Trophoblast cell (in vitro differentiated cells and primary cell): ENCODE results near the gene GSS.
A peak's percentile ranks its signal among the peaks of the same experiment; 100 is the strongest.

ENCODE experiments used
- DNase-seq, 2 donors: peaks; one replicate each; pipeline ENCODE4 v3.0.0-alpha.2; 2016
- H2AFZ ChIP-seq: 2 replicates; pipeline ENCODE4 v1.6.1; 2013; ENCODE audit warnings: low read length, moderate library complexity, mild to moderate bottlenecking; ENCODE audit not compliant: insufficient read depth, poor library complexity
- H2AK5ac ChIP-seq: 2 replicates; pipeline ENCODE4 v1.6.1; 2013; ENCODE audit warnings: mild to moderate bottlenecking, low read length
- H2BK120ac ChIP-seq: 2 replicates; pipeline ENCODE4 v1.6.1; 2013; ENCODE audit warnings: low read length, mild to moderate bottlenecking, moderate library complexity; ENCODE audit not compliant: insufficient read depth, poor library complexity
- H2BK12ac ChIP-seq: 2 replicates; pipeline ENCODE4 v1.6.1; 2013; ENCODE audit warnings: mild to moderate bottlenecking, low read length, moderate library complexity
- H2BK5ac ChIP-seq: 2 replicates; pipeline ENCODE4 v1.6.1; 2013; ENCODE audit warnings: low read length, low read depth, moderate library complexity, mild to moderate bottlenecking; ENCODE audit not compliant: poor library complexity
- H3K14ac ChIP-seq: 2 replicates; pipeline ENCODE4 v1.6.1; 2013; ENCODE audit warnings: mild to moderate bottlenecking, low read length
- H3K18ac ChIP-seq: 2 replicates; pipeline ENCODE4 v1.6.1; 2013; ENCODE audit warnings: mild to moderate bottlenecking, low read length
- H3K23ac ChIP-seq: 2 replicates; pipeline ENCODE4 v1.6.1; 2013; ENCODE audit warnings: low read length
- H3K27ac ChIP-seq: 2 replicates; pipeline ENCODE4 v1.5.1; 2013; ENCODE audit warnings: low read depth, mild to moderate bottlenecking, inconsistent platforms, low read length, moderate library complexity
- H3K27me3 ChIP-seq: 2 replicates; pipeline ENCODE4 v1.6.1; 2013; ENCODE audit warnings: inconsistent platforms, mild to moderate bottlenecking, low read length, moderate library complexity; ENCODE audit not compliant: insufficient read depth
- H3K36me3 ChIP-seq, 2 experiments: 1 replicate in 1 of 2; 2 replicates in 1 of 2; pipeline ENCODE4 v1.6.1; 2013; ENCODE audit warnings: low read length in 2 of 2, mild to moderate bottlenecking in 2 of 2, moderate library complexity in 1 of 2; ENCODE audit not compliant: insufficient read depth in 2 of 2, control insufficient read depth in 1 of 2
- H3K4ac ChIP-seq: 2 replicates; pipeline ENCODE4 v1.6.1; 2013; ENCODE audit warnings: low read depth, mild to moderate bottlenecking, low read length, moderate library complexity
- H3K4me1 ChIP-seq, 2 experiments: 1 replicate in 1 of 2; 2 replicates in 1 of 2; pipeline ENCODE4 v1.6.1; 2013; ENCODE audit warnings: low read length in 2 of 2, mild to moderate bottlenecking in 2 of 2, moderate library complexity in 1 of 2; ENCODE audit not compliant: insufficient read depth in 2 of 2, control insufficient read depth in 1 of 2
- H3K4me2 ChIP-seq: 2 replicates; pipeline ENCODE4 v1.6.1; 2013; ENCODE audit warnings: inconsistent platforms, mild to moderate bottlenecking, low read length, moderate library complexity
- H3K4me3 ChIP-seq: 2 replicates; pipeline ENCODE4 v1.5.1; 2013; ENCODE audit warnings: mild to moderate bottlenecking, low read depth, low read length, inconsistent platforms
- H3K79me1 ChIP-seq: one replicate; pipeline ENCODE4 v1.6.1; 2013; ENCODE audit warnings: low read length
- H3K79me2 ChIP-seq: 2 replicates; pipeline ENCODE4 v1.6.1; 2013; ENCODE audit warnings: low read length, mild to moderate bottlenecking; ENCODE audit not compliant: control insufficient read depth, insufficient read depth, poor library complexity
- H3K9ac ChIP-seq: 2 replicates; pipeline ENCODE4 v1.6.1; 2013; ENCODE audit warnings: mild to moderate bottlenecking, low read length
- H3K9me3 ChIP-seq: 2 replicates; pipeline ENCODE4 v1.6.1; 2013; ENCODE audit warnings: low read depth, mild to moderate bottlenecking, control low read depth, inconsistent platforms, low read length; ENCODE audit not compliant: insufficient read depth
- H4K12ac ChIP-seq: 2 replicates; pipeline ENCODE4 v1.6.1; 2013; ENCODE audit warnings: low read depth, mild to moderate bottlenecking, low read length, moderate library complexity
- H4K8ac ChIP-seq: 2 replicates; pipeline ENCODE4 v1.6.1; 2013; ENCODE audit warnings: low read depth, mild to moderate bottlenecking, low read length, moderate library complexity
- H4K91ac ChIP-seq: one replicate; pipeline ENCODE4 v1.6.1; 2013; ENCODE audit warnings: low read depth, mild to moderate bottlenecking, low read length, moderate library complexity
- WGBS: extraction: QIAGEN DNeasy Blood & Tissue Kit; methylation state at CpG from one replicate; pipeline ENCODE4 v1.1.7; 2013; ENCODE audit warnings: missing lambda C conversion rate; ENCODE audit not compliant: insufficient read length, insufficient coverage; ENCODE audit errors: extremely low coverage; 5-methylcytosine and 5-hydroxymethylcytosine counted together

The GSS gene

GRCh38 chr20:34997774-34998173 is 42.2 kb upstream of the GSS start:
- no peak overlapping the region for H4K12ac ChIP-seq
- H3K4me3 ChIP-seq = no peak overlapping the region
- no peak overlapping the region for H2AFZ ChIP-seq
- peaks cover 90 to 91% of the 10 kb centered on the region in 2 experiments for H3K36me3 ChIP-seq
- no peak overlapping the region for H2AK5ac ChIP-seq
- no peaks in the 10 kb centered on the region for H3K9me3 ChIP-seq
- no peak overlapping the region for H3K4me2 ChIP-seq
- no peak overlapping the region for H3K9ac ChIP-seq
- H3K18ac ChIP-seq = no peak overlapping the region
- no peak overlapping the region for H2BK120ac ChIP-seq
- no peak for DNase-seq
- H3K27ac ChIP-seq = no peak overlapping the region
- no peaks in the 10 kb centered on the region for H3K27me3 ChIP-seq
- H2BK12ac ChIP-seq = no peak overlapping the region
- no peak overlapping the region for H4K8ac ChIP-seq
- no CpG with 5 or more reads among the region's 2 CpGs for WGBS
- H3K4ac ChIP-seq = no peak overlapping the region
- no peak overlapping the region for H4K91ac ChIP-seq
- no peaks in the 10 kb centered on the region for H3K4me1 ChIP-seq
- no peak overlapping the region for H3K14ac ChIP-seq
- no peaks in the 10 kb centered on the region for H3K79me2 ChIP-seq
- H3K79me1 ChIP-seq = no peaks in the 10 kb centered on the region
- no peak overlapping the region for H2BK5ac ChIP-seq
- no peak overlapping the region for H3K23ac ChIP-seq

GRCh38 chr20:34997131-34997561 is 41.5 kb upstream of the GSS start:
- H2AFZ ChIP-seq = no peak overlapping the region
- no peaks in the 10 kb centered on the region for H3K9me3 ChIP-seq
- H2BK12ac ChIP-seq = no peak overlapping the region
- no peak overlapping the region for H4K8ac ChIP-seq
- no peaks in the 10 kb centered on the region for H3K27me3 ChIP-seq
- H3K4me1 ChIP-seq = no peaks in the 10 kb centered on the region
- no peak overlapping the region for H3K9ac ChIP-seq
- H3K4me3 ChIP-seq = no peak overlapping the region
- no peak overlapping the region for H3K4ac ChIP-seq
- no peaks in the 10 kb centered on the region for H3K79me1 ChIP-seq
- H2BK5ac ChIP-seq = no peak overlapping the region
- DNase-seq = peak in 1 of 2 donors; percentile 26
- H3K36me3 ChIP-seq = peaks cover 84 to 87% of the 10 kb centered on the region in 2 experiments
- no CpG with 5 or more reads among the region's 39 CpGs for WGBS
- H3K18ac ChIP-seq = no peak overlapping the region
- no peak overlapping the region for H2BK120ac ChIP-seq
- no peak overlapping the region for H3K14ac ChIP-seq
- H4K91ac ChIP-seq = no peak overlapping the region
- H3K4me2 ChIP-seq = no peak overlapping the region
- no peaks in the 10 kb centered on the region for H3K79me2 ChIP-seq
- no peak overlapping the region for H2AK5ac ChIP-seq
- H4K12ac ChIP-seq = no peak overlapping the region
- H3K27ac ChIP-seq = no peak overlapping the region
- no peak overlapping the region for H3K23ac ChIP-seq

GRCh38 chr20:34996243-34997028 is 40.8 kb upstream of the GSS start:
- Histone ChIP-seq H3K9me3 (no peaks in the 10 kb centered on the region), H4K91ac (no peak overlapping the region), H3K27me3 (no peaks in the 10 kb centered on the region), H2BK5ac (no peak overlapping the region), H3K4me3 (no peak overlapping the region), H3K27ac (no peak overlapping the region), H4K12ac (no peak overlapping the region), H3K18ac (no peak overlapping the region), H3K4me1 (no peaks in the 10 kb centered on the region), H4K8ac (no peak overlapping the region), H3K23ac (no peak overlapping the region), H3K14ac (no peak overlapping the region), H3K36me3 (peaks cover 77 to 80% of the 10 kb centered on the region in 2 experiments), H2AFZ (no peak overlapping the region), H3K79me1 (no peaks in the 10 kb centered on the region), H3K4me2 (no peak overlapping the region), H3K4ac (no peak overlapping the region), H2AK5ac (no peak overlapping the region), H3K79me2 (no peaks in the 10 kb centered on the region), H2BK120ac (no peak overlapping the region), H2BK12ac (no peak overlapping the region), H3K9ac (no peak overlapping the region)
- DNase-seq = no peak
- no CpG with 5 or more reads among the region's 26 CpGs for WGBS

- H2BK12ac ChIP-seq = no peak overlapping the region
- no peak overlapping the region for H3K14ac ChIP-seq
- H4K12ac ChIP-seq = no peak overlapping the region
- H2AK5ac ChIP-seq = no peak overlapping the region
- H3K36me3 ChIP-seq = peaks cover 72 to 73% of the 10 kb centered on the region in 2 experiments
- no peak overlapping the region for H3K23ac ChIP-seq
- no peak overlapping the region for H2AFZ ChIP-seq
- no CpG with 5 or more reads among the region's 7 CpGs for WGBS
- H3K4me3 ChIP-seq = no peak overlapping the region
- no peaks in the 10 kb centered on the region for H3K79me1 ChIP-seq
- no peak overlapping the region for H3K4ac ChIP-seq
- no peak overlapping the region for H3K9ac ChIP-seq
- H3K4me1 ChIP-seq = no peaks in the 10 kb centered on the region
- H4K91ac ChIP-seq = no peak overlapping the region
- no peak overlapping the region for H2BK5ac ChIP-seq
- no peak overlapping the region for H4K8ac ChIP-seq
- H3K27me3 ChIP-seq = no peaks in the 10 kb centered on the region
- H3K27ac ChIP-seq = no peak overlapping the region
- no peak for DNase-seq
- H3K4me2 ChIP-seq = no peak overlapping the region
- H3K9me3 ChIP-seq = no peaks in the 10 kb centered on the region
- H3K79me2 ChIP-seq = no peaks in the 10 kb centered on the region
- no peak overlapping the region for H2BK120ac ChIP-seq
- H3K18ac ChIP-seq = no peak overlapping the region
These were observed 40.1 kb upstream of the GSS start for GRCh38 chr20:34995696-34996095.
